Stomach (tissue), 4 donors: ENCODE data around the gene RGS21.

Source experiments
- CTCF ChIP-seq, 7 experiments: fragments of 450-650 bp in 4 of 7; fragments of 200-600 bp in 3 of 7; sonication (generic) in 3 of 7; IDR thresholded peaks; one replicate each; pipeline ENCODE4 v1.5.1; 2016 to 2019; ENCODE audit warnings: antibody characterized with exemption in 7 of 7, control low read depth in 2 of 7, mild to moderate bottlenecking in 1 of 7
- POLR2A ChIP-seq, 4 donors: fragments of 450-650 bp; IDR thresholded peaks; one replicate each; pipeline ENCODE4 v1.6.1; 2016; ENCODE audit warnings: antibody characterized with exemption in 4 of 4, control low read depth in 2 of 4, mild to moderate bottlenecking in 1 of 4, moderate library complexity in 1 of 4
- POLR2AphosphoS5 ChIP-seq, 3 donors: sonication (generic); formaldehyde crosslinking; IDR thresholded peaks; one replicate each; pipeline ENCODE4 v1.6.1; 2016; ENCODE audit warnings: antibody characterized with exemption in 3 of 3

- TF ChIP-seq CTCF (IDR thresholded peaks at IDR 0.05), result no peak
- no peak for TF ChIP-seq POLR2A (IDR thresholded peaks at IDR 0.05)
- no peak for TF ChIP-seq POLR2AphosphoS5 (IDR thresholded peaks at IDR 0.05)
These were observed 78.4 kb downstream of the RGS21 start for GRCh38 chr1:192395211-192395610.
